ENCODE measurements around the gene FLII.
A peak's percentile ranks its signal among the peaks of the same experiment; 100 is the strongest.
"Not testable (repeated sequence)": the region's sequence is repeated elsewhere in the genome, so short reads cannot be mapped to it uniquely, and the experiment has no call there.

The FLII gene

GRCh38 chr17:18258356-18259038 is at the start of gene FLII:
FLII (minus strand) TSS chr17:18258738; CDS start chr17:18258690, 48 bp downstream.
- peak; percentile 46 for DNase-seq (ENCODE audit: low read depth)
- H3K4me3 ChIP-seq (ENCODE audit: low read length): peak within 1 kb of the TSS; percentile 95

GRCh38 chr17:18303206-18303605 is 44.7 kb upstream of the FLII start:
- not testable (repeated sequence) for H3K4me3 ChIP-seq (ENCODE audit: low read length); DNase-seq (ENCODE audit: low read depth)

More at GRCh38 chr17:18258356-18259038, at the start of gene FLII:
- no peak for TF ChIP-seq CTCF (conservative IDR thresholded peaks at IDR 0.05; ENCODE audit: low read length)

- H3K4me3 ChIP-seq (ENCODE audit: low read length): no peak overlapping the region
- no peak for TF ChIP-seq CTCF (conservative IDR thresholded peaks at IDR 0.05; ENCODE audit: low read length)
- no peak for DNase-seq (ENCODE audit: low read depth)
Observed at GRCh38 chr17:18300725-18301480, 42.4 kb upstream of the FLII start.

- not testable (repeated sequence) for H3K4me3 ChIP-seq (ENCODE audit: low read length); DNase-seq (ENCODE audit: low read depth)
Observed at GRCh38 chr17:18298061-18298460, 39.5 kb upstream of the FLII start.

- no peak overlapping the region for H3K4me3 ChIP-seq (ENCODE audit: low read length)
- no peak for DNase-seq (ENCODE audit: low read depth)
- no peak for TF ChIP-seq CTCF (conservative IDR thresholded peaks at IDR 0.05; ENCODE audit: low read length)
Observed at GRCh38 chr17:18291718-18292540, 33.4 kb upstream of the FLII start.

GRCh38 chr17:18285296-18285695 is 26.8 kb upstream of the FLII start:
- no peak for TF ChIP-seq CTCF (conservative IDR thresholded peaks at IDR 0.05; ENCODE audit: low read length)
- H3K4me3 ChIP-seq (ENCODE audit: low read length): no peak overlapping the region
- DNase-seq (ENCODE audit: low read depth): no peak

- DNase-seq (ENCODE audit: low read depth): no peak
- no peak overlapping the region for H3K4me3 ChIP-seq (ENCODE audit: low read length)
- no peak for TF ChIP-seq CTCF (conservative IDR thresholded peaks at IDR 0.05; ENCODE audit: low read length)
Observed at GRCh38 chr17:18281788-18282187, 23.2 kb upstream of the FLII start.
